NCI-H146 treated with DMSO at 0.1 percent for 48 hours (cell line): Measurements from ENCODE around the gene PTPRN2.
"Not testable (repeated sequence)": the region's sequence is repeated elsewhere in the genome, so short reads cannot be mapped to it uniquely, and the experiment has no call there.

Experiments used
- DNase-seq: peaks from one replicate; lab custom pipeline; 2025; ENCODE audit not compliant: unreplicated experiment; lab: John Stamatoyannopoulos, UW

The PTPRN2 gene

DNA sequence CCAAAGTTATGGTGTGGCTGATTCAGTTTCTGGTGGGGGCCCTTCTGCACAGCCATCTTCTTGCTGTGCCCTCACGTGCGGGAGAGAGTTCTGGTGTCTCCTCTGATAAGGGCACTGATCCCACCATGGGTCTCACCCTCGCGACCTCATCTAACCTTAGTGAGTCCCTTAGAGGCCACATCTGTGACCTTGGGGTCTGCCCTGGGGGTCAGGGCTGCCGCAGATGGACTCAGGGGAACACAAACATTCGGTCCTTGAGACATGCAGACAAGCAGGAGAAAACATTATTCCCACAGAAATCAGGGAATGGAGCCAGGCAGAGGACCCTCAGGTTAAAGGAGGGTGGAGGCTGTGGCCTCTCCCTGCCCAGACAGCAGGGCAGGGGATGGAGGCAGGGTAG, 1072.9 kb downstream of the PTPRN2 start:
- DNase-seq = no peak

DNA sequence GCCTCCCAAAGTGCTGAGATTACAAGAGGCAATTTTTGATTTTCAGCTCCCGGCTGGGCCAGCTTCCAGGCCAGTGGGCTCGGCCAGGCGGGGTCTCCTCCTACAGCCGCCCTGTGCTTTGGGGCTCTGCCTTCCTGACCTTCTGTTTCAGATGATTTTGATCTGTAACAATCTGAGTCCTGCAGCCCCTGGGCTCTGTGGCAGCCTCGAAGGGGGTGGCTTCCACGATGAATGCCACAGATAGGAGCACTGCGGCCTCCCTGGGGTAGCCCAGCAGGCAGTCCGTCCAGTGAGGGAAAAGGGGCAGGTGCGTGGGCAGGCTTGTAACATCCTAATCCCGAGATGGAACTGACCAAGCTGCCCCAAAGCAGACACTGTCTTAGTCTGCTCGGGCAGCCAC, 1073.3 kb downstream of the PTPRN2 start:
- peak; percentile 17 for DNase-seq

DNA sequence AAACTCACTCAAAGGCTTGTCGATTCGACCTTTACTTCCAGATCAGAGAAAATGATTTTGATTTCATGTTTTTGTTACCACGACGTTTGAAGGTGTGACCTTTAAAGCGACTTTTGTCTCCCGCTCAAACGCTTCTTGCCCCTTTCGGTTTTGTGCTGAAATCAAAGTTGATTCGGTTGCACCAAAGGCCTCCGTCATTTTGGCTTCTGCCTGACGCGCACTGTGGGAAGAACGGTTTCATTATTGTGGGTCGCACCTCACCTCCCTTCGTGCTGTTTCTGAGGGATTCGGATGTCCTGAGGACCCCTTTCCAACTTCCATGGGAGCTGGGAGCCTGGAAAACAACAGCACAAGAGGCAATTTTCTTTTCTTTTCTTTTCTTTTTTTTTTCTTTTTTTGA, 1073.9 kb downstream of the PTPRN2 start:
- DNase-seq = no peak

DNA sequence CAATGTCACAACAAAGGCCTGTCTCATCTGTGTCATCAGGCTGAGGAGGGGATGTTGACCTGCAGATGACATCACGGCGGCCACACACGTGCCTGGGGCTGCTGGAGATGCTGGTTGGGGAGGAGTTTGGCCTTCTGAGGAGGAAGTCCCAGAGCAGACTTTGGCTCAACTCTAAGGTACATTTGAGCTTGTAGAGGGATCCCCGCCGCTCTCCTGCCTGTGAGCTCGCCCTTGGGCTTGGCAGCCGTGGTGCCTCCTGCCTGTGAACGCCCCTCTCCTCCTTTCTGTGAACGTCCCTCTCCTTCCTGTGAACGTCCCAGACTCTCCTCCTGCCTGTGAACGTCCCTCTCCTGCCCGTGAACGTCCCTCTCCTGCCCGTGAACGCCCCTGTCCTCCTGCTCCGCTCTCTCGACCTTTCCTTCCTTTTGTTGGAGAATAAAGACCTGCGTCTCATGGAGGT, 1074.4 kb downstream of the PTPRN2 start:
- no peak for DNase-seq

DNA sequence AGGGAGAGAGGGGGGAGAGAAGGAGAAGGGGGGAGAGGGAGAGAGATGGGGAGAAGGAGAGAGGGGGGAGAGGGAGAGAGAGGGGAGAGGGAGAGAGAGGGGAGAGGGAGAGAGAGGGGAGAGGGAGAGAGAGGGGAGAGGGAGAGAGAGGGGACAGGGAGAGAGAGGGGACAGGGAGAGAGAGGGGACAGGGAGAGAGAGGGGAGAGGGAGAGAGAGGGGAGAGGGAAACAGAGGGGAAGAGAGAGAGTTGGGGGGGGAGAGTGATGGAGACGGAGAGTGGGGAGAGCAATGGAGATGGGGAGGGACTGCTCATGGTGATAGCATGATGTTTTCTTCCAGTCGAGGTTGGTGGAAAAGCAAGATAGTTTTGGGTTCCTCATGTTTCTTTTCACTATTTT, 1078.4 kb downstream of the PTPRN2 start:
- DNase-seq = no peak

DNA sequence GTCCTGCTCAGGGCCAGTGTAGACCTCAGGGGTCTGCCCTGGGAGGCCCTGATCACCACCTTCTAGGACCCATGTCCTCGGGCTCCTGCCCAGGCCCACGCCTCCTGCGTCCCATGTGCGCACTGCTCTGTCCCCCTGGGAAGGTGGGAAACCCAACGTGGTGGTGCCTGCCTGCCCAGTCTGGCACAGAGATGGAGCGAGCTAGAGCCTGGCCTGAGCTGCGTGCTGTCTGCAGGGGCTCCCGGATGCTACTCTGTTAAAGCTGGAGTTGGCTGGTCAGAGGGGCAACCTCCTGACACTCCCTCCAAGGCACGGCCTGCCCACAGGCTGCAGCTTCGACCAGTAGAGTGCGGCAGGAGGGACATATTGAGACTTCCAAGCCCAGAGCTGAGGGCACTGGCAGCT, 1079.1 kb downstream of the PTPRN2 start:
- DNase-seq = no peak

DNA sequence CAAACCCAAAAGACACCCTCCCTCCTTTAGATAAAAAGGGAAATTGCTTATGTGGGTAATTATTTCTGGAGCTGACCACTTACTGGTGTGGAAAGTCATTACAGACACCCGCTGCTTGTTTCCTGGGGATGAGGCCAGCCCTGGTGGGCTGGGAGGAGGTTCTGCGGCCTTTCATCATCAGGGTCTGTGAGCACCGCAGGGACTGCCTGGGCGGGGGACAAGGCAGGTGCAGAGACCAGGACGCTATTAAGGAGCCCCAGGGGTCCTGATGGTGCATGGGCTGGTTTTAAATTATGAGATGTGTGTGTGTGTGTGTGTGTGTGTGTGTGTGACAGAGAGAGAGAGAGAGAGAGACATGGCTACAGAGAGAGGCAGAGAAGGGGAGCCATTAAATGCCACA, 1079.6 kb downstream of the PTPRN2 start:
- peak; percentile 92 for DNase-seq

DNA sequence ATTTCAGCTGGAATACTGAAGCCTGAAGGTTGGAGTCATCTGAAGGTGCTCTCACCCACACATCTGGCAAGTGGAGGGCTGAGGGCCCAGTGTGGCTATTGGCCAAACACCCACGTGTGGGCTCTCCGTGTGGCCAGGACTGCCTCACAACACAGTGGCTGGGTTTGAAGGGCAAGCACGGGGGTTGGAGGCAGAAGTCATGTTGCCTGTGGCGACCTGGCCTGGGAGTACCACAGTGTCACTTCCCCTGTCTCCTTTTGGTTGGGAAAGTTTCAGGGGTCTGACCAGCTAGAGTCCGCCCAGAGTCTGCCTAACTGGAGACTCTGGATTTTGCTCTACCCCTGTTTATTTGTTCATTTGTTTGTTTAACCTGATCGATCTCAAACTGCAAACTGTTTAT, 1081.4 kb downstream of the PTPRN2 start:
- no peak for DNase-seq

DNA sequence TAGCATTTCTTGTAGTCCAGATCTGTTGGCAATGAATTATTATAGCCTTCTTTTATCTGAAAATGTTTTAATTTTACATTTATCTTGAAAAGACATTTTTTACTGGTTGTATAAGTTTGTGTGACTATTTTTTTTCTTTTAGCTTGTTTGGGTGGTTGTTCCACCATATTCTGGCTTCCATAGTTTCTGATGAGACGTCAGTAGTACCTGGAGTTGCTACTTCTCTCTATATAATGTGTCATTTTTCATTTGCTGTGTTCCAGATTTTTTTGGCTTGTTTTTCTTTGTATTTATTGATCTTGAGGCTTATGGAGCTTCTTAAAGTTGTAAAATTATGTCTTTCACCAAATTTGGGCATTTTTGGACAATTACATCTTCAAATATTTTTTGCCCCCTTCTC, 1082.0 kb downstream of the PTPRN2 start:
- no peak for DNase-seq

DNA sequence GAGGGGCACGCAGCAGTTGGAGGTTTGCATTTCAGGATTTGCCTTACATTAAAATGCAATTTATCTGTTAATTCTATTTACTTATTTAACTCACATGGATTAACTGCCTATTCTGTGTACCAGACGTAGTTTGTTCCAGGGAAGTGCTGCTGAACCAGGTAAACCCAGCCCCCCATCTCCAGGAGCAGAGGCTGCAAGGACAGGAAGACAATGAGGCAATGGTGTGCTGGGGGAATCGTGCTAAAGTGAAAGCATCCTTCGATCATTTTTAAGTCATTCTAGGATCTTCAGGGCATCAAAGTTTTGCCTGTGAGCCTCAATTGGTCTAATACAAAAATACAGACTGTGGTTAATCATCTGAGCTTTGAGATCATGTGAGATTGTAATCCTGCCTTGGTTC, 1084.4 kb downstream of the PTPRN2 start:
- no peak for DNase-seq

DNA sequence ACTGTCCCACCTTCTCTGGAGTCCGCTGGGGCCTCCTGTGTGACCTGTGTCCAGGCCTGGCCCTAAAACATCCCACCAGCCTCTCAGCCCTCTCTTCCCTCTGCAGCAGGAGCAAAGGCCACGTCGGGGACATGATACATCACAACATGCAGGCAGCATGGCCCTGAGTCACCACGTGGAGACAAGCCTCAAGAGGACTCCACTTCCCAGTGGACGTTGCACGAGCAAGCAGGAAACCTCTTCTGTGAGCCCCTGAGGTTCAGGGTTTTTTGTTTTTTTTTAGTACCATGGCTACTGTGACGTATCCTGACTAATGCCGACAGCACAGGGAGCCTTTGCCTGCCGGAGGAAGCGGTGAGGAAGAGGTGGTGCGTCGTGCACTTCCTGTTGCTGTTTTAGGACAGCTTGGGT, 1084.9 kb downstream of the PTPRN2 start:
- no peak for DNase-seq

DNA sequence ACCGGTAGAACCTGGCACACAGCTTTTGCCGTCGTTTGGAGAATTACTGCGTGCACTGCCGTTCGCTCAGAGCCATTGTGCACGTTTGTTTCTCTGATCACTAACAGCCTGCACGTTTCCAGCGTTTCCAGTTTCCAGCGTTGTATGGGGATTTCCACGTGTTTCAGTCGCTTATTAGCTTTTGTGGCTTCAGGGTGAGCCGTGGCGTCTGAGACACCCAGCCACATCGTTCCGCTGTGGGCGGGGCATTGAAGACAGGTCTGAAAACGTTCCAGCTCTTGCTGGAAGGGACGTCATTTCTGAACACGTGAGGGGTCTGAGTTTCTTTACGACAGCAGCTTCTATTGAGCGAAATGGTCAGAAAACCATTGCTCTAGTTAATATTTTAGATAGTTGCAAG, 1086.0 kb downstream of the PTPRN2 start:
- DNase-seq = no peak

DNA sequence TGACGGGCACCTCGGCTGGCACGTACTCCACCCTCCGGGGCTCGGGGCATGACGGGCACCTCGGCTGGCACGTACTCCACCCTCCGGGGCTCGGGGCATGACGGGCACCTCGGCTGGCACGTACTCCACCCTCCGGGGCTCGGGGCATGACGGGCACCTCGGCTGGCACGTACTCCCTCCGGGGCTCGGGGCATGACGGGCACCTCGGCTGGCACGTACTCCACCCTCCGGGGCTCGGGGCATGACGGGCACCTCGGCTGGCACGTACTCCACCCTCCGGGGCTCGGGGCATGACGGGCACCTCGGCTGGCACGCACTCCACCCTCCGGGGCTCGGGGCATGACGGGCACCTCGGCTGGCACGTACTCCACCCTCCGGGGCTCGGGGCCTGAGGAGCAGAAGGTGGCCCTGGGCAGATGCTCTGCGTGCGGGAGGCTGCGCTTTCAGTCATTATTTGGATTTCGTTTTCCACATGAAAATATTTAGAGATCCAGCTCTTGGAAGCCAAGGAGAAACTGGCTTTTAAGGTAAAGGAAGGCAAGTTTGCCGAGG, 1086.6 kb downstream of the PTPRN2 start:
- DNase-seq = not testable (repeated sequence)

DNA sequence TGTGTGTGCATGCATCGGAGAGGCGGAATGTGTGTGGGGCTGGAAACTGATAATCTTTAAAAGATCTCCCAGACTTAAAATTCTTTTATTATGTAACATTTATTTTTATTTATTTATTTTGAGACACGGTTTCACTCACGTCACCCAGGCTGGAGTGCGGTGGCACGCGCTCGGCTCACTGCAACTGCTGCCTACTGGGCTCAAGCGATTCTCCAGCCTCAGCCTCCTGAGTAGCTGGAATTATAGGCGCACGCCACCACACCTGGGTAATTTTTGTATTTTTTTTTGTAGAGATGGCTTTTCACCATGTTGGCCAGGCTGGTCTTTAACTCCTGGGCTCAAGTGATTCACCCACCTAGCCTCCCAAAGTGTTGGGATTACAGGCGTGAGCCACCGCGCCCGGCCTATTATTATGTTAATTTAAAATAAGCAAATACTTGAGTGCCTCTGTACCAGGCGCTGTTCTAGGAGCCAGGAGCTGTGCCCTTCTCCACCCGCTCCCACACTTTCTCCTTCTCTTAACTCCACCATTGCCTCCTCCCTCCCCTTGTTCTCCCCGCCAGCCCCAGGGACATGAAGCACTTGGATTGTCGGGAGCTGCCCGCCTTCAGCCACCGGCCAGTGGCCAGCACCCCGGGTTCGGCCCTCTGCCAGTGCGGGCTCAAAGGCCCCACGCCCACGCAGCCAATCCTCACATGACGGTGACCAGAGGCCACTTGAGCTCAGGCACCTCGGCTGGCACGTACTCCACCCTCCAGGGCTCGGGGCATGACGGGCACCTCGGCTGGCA, 1087.3 kb downstream of the PTPRN2 start:
- DNase-seq = no peak

DNA sequence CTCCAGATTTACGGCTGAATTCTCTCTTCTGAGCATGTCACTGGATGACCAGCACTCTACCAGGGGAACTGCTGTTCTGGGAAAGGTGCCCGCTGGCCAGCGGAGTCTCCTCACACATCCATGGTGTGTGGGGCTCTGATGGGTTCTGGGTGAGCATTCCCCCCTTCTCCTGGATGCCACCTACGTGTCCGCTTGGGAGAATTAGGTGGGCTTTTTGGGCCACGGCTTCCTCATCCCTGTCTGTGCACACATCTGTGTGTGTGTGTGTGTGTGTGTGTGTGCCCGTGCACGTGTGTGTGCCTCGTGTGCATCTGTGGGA, 1087.8 kb downstream of the PTPRN2 start:
- no peak for DNase-seq

DNA sequence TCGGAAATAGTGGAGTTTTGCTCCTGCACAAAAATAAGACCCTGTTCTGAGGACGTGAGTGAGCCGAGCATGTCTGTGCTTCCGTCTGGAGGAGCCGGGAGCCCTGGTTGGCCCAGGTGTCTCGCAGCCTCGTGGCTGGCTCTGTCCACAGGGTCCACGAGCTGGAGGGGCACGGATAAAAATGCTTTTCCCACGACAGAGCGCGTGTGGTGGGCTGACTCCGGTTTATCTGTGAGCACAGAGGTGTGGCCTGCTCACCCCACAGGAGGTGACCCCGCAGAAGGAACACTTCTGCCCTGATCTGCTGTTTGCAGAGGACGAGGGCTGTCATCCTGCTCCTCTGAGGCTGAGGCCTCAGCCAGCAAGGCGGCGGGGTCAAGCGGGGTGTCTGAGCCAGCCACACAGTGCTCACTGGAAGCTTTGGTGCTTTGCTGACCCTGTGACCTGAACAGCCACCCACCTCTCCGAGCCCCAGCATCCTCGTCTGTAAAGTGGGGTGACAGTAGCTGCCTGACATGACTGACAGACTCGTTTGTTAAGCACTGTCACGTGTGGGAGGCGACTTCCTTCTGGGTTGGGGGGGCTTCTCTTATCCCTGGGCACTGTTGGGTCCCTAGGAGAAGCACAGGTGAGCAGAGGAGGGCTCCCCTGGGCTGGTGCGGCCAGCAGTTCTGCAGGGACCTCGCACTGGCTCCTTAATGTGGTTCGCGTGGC, 1088.3 kb downstream of the PTPRN2 start:
- DNase-seq = no peak

DNA sequence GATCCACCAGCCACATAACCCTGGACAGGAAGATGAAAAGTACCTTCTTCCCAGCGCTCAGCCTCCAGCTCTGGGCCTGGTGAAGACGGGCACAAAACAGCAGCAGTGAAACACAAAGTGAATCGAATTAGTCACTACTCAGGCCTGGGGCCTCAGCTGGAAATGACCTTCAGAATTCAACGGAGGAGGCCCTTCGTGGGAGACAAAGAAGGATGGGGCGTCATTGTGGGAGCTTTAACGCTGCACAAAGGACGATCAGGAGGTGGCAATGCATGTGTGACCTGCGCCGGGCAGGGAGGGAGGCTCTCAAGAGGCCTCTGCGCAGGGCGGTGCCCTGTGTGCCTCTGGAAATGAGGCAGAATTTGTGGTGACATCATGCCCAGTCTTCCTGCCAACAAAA, 1089.0 kb downstream of the PTPRN2 start:
- DNase-seq = no peak

DNA sequence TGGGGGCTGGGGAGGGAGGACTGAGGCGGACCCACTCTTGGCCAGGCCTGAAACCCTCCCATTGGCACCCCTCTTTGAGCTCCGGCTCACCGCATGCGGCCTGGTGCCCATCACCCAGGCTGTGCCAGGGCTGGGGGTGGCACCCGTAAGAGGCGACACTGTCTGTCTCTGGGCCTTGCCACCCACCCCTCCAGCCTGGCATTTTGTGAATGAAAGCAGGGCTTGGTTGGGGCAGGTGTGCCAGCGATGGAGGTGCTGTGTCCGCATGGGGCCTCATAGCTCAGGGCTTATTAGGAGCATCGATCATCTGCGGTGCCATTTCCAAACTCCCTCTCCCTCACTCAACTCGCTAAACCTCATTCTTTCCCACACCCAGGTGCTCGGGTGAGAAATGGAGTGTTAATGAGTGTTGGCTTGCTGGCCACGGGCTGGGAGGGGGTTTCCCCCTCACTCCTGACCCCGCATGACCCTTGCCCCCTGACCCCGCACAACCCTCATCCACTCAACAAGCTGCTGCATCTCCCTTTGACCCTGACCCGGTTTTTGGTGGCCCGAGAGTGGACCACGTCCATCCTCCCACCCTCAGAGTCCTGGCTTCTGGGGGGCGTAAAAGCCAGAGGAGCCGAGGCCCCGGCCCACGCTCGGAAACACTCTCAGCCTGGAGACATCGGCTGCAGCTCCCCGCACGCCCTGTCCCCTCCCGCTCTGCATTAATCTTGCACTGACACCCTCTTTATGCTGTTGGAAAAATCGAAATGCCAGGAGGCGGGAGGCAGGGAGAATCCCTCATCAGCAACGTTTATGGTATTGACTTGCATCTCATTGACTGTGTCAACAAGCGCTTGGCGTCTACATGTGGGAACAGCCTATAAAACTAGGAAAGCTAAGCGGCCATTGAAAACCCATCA, 1089.6 kb downstream of the PTPRN2 start:
- DNase-seq = no peak

DNA sequence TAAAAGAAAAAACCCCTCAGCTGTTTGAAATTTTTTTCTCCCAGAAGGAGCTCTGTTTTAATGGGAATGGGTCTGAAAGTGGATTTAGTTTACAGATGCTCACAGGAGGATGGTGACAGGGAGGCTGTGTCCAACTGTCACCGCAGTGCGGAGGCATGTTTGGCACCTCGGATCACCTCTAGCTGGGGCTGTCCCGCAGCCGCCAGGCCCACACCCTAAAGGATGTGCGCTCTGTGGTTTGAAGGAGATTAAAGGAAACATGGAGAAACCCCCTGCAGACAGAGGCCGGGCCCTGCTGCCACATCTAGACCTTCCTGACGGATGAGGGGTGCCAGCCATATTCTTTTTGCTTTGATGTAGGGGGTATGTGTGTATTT, 1090.3 kb downstream of the PTPRN2 start:
- DNase-seq = no peak

DNA sequence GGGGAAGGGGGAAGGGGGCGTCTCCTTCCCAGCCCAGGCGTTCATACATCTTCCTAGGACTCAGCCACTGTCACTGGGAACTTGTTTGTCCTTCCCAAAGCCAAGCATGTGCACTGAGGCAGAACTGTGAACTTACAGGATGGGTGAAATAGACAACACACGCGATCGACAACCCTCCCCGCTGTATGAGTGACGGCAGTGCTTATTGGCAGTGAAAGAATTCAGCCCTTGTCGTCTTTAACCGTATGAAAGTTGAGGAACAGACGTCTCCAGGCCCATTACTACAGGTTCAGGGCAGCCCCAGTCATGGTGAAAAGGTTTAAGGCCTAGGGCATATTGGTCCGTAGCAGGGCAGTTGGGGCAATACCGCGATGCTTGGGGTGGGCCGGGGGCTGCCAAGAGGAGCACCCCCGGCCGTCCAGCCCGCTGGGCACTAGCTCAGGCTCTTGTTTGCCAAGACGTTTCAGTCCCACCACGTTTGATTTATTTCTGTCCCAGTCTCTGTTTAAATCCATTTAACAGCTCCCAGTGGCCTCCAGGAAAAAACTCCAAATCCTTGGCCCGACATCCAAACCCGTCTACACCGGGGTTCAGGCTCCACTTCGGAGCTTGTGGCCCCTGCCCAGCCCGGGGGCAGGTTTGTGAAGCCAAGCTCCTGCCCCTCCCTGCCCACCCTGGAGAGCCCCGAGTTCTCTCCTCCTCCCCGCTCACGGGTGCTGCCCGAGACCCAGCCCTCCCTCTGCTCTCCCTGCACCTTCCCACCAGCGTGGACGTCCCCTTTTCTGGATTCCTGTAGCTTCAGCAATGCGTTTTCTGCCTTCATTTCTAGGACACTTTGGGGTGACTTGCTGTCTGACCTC, 1091.0 kb downstream of the PTPRN2 start:
- DNase-seq = no peak

DNA sequence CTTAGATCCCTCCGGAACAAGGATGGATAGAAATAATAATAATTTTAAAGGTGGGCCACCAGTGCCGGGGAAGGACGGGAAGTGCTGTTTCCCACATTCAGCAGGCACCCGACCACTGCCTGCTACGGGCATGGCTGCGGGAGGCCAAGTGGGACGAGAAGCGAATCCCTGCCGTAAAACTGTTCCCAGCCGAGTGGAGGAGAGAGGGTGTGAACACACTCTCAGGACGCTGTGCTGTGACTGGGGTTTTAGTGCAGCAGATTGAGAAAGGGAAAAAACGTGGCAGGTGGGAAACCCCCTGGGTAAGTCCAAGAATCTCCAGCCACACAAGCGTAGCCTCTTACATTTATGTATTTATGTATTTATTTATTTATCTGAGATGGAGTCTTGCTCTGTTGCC, 1092.0 kb downstream of the PTPRN2 start:
- DNase-seq = no peak
